NCI-H2029 (cell line): ENCODE results near the gene DGLUCY.
"Not testable (repeated sequence)": the region's sequence is repeated elsewhere in the genome, so short reads cannot be mapped to it uniquely, and the experiment has no call there.

ENCODE experiments used
- DNase-seq: peaks from one replicate; lab custom pipeline; 2025; lab: John Stamatoyannopoulos, UW

DGLUCY gene

DNA sequence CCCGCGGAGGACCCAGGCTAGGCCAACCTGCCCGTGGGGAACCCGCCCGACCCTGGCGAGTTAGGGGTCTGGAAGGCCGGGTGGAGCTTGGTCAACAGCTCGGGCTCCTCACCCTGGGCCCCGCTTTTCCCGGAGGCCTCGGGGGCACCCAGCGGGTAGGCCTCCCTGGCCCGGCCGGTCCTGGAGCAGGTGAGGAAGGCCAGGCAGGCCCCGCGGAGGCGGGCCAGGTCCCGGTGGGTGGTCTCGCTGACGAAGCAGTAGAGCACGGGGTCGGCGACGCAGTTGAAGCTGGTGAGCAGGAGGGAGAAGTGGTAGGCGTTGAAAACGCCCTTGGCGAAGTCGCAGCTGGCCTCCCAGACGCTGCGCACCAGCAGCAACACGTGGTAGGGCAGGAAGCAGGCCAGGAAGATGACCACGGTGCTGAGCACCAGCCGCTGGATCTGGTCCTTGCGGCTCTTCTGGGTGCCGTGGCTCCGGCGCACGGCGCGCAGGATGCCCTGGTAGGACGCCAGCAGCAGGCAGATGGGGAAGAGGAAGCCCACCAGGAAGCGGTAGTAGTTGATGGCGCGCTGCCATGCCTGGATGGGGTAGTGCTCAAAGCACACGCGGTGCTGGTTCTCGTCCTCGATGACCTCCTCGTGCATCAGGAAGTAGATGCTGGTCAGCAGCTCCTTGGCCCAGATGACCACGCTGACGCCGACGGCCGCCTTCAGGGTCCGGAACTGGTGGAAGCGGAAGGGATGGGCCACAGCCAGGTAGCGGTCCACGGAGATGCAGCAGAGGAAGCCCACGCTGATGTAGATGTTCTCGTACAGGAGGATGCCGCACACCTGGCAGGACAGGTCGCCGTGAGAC, 120.3 kb downstream of the DGLUCY start:
- DNase-seq: no peak

DNA sequence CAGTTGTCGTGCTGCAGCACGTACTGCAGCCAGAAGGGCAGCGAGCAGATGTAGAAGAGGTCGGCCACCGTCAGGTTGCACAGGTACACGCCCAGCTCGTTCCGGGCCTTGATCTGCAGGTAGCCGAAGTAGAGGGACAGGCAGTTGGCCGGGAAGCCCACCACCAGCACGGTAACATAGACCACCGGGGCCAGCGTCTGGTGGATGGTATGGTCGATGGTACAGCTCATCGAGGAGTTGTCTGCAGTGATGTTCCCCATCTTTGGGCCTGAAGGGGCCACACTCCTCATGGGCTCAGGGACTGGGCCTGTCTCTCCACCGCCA, 120.9 kb downstream of the DGLUCY start:
- DNase-seq: no peak

DNA sequence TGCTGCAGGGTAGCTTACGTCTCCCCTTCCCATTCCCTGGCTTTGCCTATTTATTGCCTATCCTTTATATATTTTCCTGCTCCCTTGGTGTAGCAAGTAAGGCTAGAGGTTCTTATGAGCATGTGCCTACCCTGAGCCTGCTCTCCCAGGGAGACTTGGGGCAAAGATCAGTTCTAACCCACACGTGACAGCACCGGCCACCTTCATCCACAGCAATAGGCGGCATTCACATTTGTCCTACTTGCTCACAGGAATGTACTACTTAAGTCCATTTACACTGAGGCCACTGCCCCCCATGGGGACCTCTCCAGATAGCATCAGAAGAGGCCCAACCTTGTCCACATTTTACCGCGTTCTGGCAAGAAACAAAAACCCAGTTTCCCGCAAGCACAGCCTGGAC, 122.0 kb downstream of the DGLUCY start:
- no peak for DNase-seq

DNA sequence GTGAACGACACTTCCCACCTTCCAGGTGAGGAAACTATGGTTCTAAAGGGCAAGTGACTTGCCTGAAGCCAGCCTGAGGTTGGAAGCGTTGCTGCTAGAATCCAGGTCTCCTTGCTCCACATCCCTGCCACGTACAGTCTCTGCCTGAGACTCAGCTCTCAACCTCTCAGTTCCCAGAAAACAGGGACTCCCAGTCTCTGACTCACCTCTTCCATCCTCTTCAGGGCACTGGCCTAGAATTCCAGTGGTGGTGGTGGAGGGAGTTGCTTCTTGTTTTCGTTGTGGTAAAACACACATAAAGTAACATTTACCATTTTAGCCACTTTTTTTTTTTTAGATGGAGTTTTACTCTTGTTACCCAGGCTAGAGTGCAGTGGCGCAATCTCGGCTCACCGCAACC, 123.3 kb downstream of the DGLUCY start:
- DNase-seq: no peak

DNA sequence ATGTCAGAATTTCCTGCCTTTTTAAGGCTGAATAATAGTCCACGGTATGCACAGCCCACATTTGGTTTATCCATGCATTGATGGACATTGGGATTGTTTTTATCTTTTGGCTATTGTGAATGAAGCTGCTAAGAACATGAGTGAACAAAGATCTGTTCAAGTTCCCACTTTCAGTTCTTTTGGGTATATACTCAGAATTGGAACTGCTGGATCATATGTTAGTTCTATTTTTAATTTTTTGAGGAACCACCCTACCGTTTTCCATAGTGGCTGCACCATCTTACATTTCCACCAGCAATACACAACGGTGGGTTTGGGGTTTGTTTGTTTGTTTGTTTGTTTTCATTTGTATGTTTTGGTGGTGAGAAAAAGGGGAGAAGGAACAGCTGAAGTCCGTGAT, 124.2 kb downstream of the DGLUCY start:
- no peak for DNase-seq

DNA sequence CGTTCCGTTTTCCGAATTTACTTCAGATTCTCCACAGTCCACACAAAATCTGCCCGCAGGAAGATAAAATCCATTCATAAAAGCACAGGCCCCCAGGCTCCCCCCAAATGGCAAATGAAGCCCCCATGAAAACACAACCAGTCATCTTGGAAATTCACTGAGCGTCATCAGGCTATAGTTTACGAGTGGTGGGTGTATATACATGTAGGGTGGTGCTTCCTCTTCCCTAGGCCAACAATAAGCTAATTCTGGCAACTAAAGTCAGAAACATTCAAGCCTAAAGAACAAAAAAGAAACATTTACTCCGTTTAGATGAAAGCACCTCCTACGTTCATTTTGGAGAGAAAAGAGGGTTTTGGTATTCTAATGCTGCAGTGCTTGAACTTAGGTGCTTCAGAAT, 124.8 kb downstream of the DGLUCY start:
- no peak for DNase-seq

DNA sequence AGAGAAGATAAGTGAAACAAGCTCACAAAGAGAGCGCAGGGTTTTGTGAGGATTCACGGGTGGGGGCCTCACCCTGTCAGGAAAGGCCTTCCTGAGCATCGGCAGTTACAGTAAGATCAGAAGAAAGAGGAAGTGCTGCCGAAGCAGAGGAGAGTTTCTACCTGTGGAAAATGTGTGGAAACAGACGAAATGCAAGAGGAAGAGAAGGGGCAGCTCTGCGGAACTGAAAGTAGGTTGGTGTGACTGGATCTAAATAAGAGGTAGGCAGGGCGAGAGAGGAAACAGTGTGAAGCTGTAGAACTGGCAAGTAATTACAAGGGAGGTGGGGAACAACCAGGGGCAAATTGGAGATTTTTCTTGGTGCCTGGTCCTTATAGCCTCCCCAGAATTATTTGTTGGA, 128.0 kb downstream of the DGLUCY start:
- no peak for DNase-seq

DNA sequence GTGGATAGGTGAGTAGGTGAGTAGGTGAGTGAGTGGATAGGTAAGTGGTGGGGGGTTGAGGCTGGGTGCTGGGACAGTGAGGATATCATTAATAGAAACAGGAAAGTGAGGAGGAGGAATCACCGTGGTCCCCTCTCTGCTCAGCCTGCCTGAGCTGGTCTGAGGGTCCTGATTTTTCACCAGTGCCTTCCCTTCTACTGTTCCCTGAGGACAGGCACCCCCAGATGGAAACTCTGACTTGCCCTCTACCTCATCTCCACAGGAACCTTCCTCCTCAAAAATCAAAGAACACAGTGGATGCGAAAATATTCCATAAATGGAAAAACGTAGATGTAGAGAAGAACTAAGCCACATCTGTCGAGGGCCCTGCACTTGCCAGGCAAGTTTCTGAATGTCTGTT, 128.8 kb downstream of the DGLUCY start:
- no peak for DNase-seq

DNA sequence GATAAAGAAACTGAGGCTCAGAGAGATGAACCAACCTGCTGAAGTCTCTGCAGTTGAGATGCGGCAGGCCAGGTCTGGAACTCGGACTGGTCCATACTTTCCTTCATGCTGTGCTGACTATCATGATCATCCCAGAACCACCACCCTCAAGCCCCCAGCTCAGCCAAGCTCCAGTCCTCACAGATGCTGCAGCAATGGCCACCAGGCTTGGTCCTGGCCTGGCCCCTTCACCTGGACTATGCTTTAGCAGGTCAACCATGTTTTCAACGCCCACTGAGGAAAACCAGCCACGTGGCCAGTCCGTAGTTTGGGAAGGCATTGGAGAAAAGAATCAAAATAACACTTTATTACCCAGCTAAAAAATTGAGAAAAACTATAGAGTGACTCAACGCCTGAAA, 129.2 kb downstream of the DGLUCY start:
- no peak for DNase-seq

DNA sequence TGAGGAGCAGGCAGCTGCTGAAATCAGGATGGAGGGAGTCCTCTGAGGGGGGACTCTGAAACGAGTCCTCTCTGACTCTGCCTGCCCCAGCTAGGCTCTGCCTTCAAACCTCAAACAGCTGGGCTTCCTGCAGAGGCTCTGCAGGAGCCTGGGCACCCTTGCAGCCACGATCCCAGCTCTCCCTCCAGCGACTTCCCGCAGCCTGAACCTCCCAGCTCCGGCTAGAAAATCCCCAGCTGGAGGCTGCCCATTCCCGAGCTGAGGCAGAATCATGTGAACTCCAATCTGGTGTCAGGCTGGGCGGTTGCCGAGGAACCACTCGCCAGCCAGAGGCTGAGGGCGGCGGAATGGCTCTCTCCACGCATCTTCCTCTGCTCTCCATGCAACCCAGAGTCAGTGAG, 130.6 kb downstream of the DGLUCY start, which contains the start of gene GPR68:
GPR68 (minus strand) TSS at position 204 of the 401 bp plus-strand sequence. CDS start 9,654 bp downstream, outside the sequence.
- no peak for DNase-seq

DNA sequence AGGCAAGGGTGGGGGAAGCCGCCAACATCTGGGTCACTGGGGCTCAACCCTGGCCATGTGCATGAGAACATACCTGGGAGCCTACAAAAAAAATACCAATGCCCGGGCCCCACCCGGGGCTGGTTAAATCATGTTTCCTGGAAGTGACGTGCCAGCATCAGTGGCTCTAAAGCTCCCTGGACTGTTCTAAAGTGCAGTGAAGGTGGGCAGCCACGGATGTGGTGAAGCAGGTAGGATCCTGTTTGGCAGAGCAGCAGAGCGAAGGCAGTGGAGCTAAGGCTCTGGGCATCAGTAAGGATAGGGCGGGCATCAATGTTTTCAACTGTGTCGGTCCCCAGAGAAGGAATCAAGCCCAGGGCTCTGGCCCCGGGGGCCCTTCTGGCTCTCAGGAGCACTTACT, 131.2 kb downstream of the DGLUCY start:
- DNase-seq: no peak

DNA sequence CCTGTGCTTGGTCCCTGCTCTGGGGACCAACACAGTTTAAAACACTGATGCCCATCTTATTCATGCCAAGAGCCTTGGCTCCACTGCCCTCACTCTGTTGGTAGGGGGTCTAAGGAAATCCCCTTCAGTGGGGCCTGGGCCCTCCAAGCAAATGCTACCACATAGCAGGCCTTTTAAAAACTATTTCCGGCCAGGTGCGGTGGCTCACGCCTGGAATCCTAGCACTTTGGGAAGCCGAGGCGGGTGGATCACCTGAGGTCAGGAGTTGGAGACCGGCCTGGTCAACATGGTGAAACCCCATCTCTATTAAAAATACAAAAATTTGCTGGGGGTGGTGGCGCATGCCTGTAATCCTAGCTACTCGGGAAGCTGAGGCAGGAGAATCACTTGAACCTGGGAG, 131.7 kb downstream of the DGLUCY start:
- not testable (repeated sequence) for DNase-seq

DNA sequence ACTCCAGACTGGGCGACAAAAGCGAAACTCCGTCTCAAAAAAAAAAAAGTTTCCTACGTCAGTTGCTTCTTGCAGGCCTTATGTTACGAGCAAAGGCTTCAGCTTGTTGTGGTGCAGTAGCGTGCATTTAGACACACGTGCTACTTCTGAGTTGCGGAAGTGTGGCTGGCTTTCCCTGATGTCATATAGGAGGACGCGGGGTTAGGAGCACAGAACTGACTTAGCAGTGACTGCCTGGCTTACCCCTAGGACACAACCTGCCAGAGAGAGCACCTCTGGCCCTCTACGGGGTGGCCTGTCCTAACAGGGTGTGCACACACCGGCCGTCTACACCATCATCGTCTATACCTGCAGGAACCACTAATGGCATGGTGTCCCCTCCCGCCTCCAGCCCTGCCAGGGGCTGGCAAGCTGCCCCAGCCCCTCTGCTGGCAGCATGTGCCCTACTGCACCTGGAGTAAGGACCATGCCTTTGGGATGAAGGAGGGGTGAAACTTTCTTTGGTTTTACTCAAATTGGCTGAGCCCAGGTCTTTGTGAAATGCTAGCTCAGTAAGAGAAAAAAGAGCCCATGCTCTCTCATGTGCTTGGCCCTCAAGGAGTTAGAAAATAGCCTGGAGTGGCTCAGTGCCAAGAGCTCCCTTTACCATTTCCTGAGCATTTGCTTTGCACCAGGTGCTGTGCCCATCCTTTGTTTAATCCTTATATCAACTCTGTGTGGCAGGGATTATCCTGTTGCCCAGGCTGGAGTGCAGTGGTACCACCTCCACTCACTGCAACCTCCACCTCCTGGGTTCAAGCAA, 132.4 kb downstream of the DGLUCY start:
- DNase-seq: peak; percentile 32

DNA sequence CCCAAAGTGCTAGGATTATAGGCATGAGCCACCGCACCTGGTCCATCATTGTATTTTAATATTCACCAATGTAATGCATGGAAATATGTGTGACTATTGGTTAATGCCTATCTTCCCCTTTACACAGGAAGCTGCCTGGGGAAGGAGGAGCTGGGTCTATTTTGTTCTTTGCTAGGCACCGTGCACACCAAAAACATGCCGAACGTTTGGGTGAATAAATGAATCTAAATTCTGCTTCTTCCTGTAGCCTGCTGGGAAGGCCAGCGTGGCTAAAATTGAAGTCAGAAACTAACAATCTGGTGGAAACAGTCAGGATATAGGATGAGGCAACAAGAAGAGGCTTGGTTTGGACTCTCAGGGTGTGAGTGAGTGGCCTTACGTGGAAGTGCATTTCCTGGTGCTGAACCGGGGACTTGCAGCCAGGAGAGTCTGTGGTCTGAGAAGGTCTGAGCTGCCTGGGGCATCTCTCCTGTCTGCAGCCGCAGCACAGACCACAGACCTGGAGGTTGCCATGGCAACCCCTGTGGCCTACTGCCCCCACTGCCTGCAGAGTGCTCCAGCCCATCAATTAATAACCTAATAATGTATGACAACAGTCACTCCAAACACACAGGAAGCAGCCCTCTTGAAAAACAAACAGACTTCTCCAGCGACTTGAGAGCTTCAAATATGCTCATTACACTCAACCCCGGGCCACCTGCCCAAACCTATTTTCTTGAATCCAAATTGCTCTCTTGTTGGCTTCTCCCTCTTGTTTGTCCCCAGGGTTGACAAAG, 136.2 kb downstream of the DGLUCY start:
- peak; percentile 59 for DNase-seq

DNA sequence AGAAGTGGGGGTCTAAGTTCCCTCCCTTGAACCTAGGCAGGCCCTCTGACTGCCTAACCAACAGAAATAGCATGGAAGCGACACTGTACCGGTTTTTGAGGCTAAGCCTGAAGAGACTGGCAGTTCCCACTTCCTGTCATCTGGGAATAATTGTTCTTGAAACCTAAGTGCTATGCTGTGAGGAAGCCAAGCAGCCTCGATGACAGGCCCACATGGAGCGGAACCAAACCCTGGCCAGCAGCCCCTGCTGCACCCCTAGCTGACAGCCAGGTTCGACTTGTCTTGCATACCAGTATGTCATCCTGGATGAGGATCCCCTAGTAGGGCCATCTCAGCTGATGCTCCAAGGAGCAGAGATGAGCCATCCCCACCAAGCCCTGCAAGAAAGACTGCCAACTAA, 137.0 kb downstream of the DGLUCY start:
- DNase-seq: peak; percentile 21

DNA sequence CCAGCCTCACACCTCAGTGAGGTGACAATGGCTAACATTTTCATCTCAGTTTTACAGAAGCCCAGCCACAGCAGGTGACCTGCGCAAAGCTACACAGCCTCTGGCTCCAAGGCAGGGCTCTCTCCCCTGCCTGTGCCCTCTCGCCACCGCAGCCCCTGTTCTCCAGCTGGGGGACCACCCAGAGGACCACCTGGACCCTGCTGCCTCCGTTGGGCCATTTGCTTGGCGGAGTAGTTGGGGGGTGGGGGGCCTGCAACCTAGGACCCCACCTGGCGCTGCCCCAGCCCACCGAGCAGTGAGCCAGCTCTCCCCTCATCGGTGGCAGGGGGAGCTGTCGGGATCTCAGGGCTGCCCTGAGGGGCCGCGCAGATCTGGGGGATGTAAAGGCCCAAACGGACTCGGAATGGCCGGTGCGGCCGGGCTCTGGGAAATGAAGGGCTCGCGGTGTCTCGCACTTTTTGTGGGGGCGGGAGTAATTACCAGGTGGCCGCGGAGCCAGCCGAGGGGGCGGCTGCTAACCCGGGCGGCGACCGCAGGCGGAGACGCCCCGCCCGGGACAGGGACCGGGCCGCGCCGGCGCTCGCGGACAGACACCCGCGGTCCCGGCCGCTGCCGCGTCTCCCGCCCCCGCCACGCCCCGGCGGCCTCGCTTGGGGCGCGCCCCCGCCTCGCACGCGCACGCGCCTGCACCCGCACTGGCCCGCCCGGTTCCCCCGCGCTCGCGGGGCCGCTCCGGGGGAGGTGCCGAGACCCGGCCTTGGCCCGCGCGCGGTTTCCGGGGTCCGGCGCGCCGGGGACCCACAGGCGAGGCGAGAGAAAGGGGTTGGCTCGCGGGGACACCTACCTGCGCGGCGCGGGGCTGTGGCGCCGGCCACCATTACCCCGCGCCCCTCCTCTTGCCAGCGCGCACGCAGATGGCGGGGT, 139.3 kb downstream of the DGLUCY start:
- DNase-seq: no peak

DNA sequence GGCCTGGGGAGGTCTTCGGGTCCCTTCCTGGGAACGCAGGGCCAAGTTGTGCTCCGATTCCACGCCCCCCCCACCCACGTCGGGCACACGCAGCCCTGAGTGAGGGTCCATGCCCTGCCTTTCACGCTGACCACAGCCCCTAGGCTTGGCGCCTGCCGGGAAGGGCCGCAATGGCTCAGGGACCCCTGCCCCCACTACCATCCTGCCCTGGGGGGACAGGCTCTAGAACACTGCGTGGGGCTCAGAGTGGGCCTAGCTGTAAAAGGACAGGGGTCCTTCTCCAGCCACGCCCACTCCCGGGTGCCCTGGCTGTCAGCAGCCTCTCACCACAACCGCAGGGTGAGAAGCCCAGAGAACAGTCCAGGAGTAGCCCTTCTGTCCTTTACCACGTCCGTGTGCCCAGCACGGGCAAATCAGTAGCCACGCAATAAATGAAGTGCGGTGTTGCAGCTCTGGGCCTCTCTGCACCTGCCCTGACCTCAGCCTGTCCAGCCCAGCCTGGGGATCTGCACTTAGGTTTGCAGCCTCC, 140.0 kb downstream of the DGLUCY start:
- DNase-seq: no peak

DNA sequence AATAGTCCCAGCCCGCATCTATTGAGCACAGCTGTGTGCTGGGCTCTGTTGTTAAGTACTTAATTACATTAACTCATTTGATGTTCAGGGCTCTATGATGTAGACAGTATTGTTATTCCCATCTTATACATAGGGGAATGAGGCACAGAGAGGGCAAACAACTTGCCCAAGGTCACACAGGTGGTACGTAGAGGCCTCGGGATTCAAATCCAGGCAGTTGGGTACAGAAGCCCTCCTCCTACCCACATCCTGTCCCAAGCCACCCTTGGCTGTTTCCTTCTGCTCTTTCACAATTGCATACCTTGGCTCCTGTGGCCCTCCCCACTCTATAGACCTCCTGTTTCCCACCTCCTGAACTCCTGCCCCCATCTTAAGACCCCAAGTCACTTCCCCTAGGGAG, 140.6 kb downstream of the DGLUCY start:
- DNase-seq: no peak

DNA sequence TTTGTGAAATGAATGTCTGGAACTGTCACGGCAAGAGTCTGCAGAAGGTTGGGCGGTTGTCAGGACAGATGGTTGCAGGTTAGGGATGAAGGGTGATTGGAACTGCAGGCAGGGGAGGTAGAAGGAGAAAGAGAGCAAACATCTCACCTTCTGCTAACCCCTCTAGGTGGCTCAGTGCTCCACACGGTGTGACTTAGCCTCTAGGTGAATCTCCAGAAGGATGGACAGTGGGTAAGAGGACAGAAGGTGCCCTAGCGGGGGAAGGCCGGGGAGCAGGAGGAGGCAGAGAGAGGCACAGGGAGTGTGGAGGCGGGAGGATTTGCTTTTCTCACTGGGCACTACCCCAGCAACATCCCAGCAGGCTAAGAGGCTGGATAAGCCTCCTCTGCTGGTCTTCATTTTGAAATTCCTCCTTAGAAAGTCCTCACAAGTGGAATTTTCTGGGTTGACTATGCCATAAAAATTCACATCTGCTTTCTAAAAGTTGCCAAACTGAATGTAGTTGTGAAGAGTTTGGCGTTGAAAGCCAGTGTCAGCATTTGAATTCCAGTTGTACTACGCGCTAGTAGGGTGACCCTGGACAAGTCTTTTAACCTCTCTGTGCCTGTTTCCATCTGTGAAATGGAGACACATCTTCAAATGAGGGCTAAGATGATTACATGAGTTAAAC, 141.3 kb downstream of the DGLUCY start:
- DNase-seq: no peak

DNA sequence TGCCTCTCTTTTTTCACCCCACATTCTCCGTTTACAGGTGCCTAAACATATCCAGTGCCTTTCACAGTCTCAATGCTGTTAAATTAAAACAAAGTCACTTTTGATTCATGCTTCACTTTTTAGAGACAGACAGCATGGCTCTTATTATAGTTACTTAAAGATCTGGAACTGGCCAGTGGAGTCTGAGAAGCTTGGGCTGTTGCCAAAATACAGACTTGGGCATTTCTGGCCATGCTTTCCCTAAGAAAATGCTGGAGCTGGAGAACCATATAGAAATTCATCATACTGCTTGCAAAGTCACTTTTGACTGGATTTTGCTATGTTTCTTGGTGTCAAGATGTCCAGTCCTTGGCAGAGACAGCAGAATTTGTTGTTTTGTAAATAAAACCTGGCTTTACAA, 142.8 kb downstream of the DGLUCY start:
- DNase-seq: no peak
